Natural killer cell (primary cell): ENCODE measurements around the gene TCF7L2. TPM values are rescaled to one million over a fixed set of nuclear protein-coding genes. Genes with fewer than 3 reads are reported as not detected.

Experiments
- ATAC-seq, 3 donors: fragments of 150-1000 bp in 2 of 3; fragments of 200-7000 bp in 1 of 3; cut with Tn5 transposase; 1 replicate in 1 of 3; 2 replicates in 2 of 3; pipeline ENCODE4 v1.10.0; 2021; ENCODE audit warnings: mild to moderate bottlenecking in 2 of 3, moderate library complexity in 2 of 3
- DNase-seq, 2 donors: peaks; one replicate each; pipeline versions ENCODE4 v3.0.0 to v3.0.0-alpha.2; 2013 to 2021; ENCODE audit warnings: mixed read lengths in 1 of 2
- H3K27ac ChIP-seq: one replicate; pipeline ENCODE4 v1.5.1; 2013; ENCODE audit warnings: mild to moderate bottlenecking, low read length
- H3K27me3 ChIP-seq: one replicate; pipeline ENCODE4 v1.6.1; 2013; ENCODE audit warnings: low read length; ENCODE audit not compliant: control insufficient read depth, insufficient read depth
- H3K36me3 ChIP-seq: one replicate; pipeline ENCODE4 v1.6.1; 2013; ENCODE audit warnings: low read length; ENCODE audit not compliant: control insufficient read depth, insufficient read depth
- H3K4me1 ChIP-seq: one replicate; pipeline ENCODE4 v1.6.1; 2013; ENCODE audit warnings: low read length; ENCODE audit not compliant: control insufficient read depth, insufficient read depth
- H3K4me3 ChIP-seq: one replicate; pipeline ENCODE4 v1.5.1; 2013; ENCODE audit warnings: low read length
- H3K9me3 ChIP-seq: one replicate; pipeline ENCODE4 v1.6.1; 2013; ENCODE audit warnings: low read length; ENCODE audit not compliant: control insufficient read depth, insufficient read depth
- H3K27ac Mint-ChIP-seq, 2 donors: one replicate each; pipeline ENCODE4 v1.8.0; 2022; ENCODE audit warnings: mild to moderate bottlenecking in 2 of 2, mixed read lengths in 2 of 2, moderate library complexity in 1 of 2
- H3K27me3 Mint-ChIP-seq, 2 donors: one replicate each; pipeline ENCODE4 v1.8.0; 2022; ENCODE audit warnings: low read depth in 2 of 2, mixed read lengths in 2 of 2
- H3K36me3 Mint-ChIP-seq: one replicate; pipeline ENCODE4 v1.8.0; 2022; ENCODE audit warnings: mixed read lengths
- H3K4me1 Mint-ChIP-seq, 2 donors: one replicate each; pipeline ENCODE4 v1.8.0; 2022; ENCODE audit warnings: mixed read lengths in 2 of 2
- H3K4me3 Mint-ChIP-seq: one replicate; pipeline ENCODE4 v1.8.0; 2022; ENCODE audit warnings: mild to moderate bottlenecking, moderate library complexity, mixed read lengths
- H3K9me3 Mint-ChIP-seq, 2 donors: one replicate each; pipeline ENCODE4 v1.8.0; 2022; ENCODE audit warnings: mixed read lengths in 2 of 2
- CTCF ChIP-seq: fragments of 200-600 bp; IDR thresholded peaks from one replicate; pipeline ENCODE4 v1.8.0; 2022; ENCODE audit warnings: antibody characterized with exemption
- WGBS: methylation state at CpG from one replicate; pipeline ENCODE4 v1.1.7; 2013; ENCODE audit warnings: missing lambda C conversion rate; ENCODE audit not compliant: insufficient coverage; 5-methylcytosine and 5-hydroxymethylcytosine counted together
- intact Hi-C: fragments of 100-400 bp; cut with micrococcal nuclease; formaldehyde crosslinking; loops from one replicate; pipeline ENCODE4 v1.14.2; 2022
- total RNA-seq, 4 donors: library from RNA; stranded (reverse); fragments of 120-200 nt in 1 of 4; gene quantifications; one replicate each; pipeline versions ENCODE4 v1.2.3 to v1.2.4, GENCODE V29; 2013 to 2022

TCF7L2 gene
- total RNA-seq, 3 donors from 2014 or later (not counting 1 experiment from before 2014, with no cell fraction given), result 10.4 to 32.7 (median 15.3) TPM

DNA sequence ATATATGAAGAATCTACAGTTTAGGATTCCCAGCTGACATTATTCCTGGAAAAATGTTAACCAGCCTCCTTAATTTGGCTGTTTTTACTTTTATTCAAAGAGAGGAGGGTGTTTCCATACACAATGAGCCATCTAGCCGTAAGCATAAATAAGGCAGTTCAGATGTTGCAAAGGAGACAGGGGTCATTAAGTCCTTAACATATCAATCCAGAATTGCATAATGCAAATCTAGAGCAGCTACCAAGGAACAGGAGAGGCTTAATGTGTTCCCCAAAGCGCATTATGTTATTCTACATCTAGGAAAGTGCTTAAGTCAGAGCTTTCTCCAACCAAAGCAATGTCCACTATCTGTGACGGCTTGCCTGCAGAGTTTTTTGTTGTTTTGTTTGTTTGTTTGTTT is 32.4 kb upstream of the TCF7L2 start:
- no peak overlapping the region for H3K27ac Mint-ChIP-seq
- TF ChIP-seq CTCF, result no peak
- no peaks in the 10 kb centered on the region for H3K9me3 Mint-ChIP-seq
- WGBS, result 92% methylated on average over 2 of the region's 3 CpGs
- ATAC-seq (no peak), DNase-seq (no peak)
- no peaks in the 10 kb centered on the region for H3K27me3 ChIP-seq
- intact Hi-C loops, result no loop called here
- no peak overlapping the region for H3K27ac ChIP-seq
- H3K4me3 Mint-ChIP-seq, result no peak overlapping the region
- H3K36me3 Mint-ChIP-seq, result no peaks in the 10 kb centered on the region
- H3K4me3 ChIP-seq, result no peak overlapping the region
- H3K4me1 Mint-ChIP-seq, result no peaks in the 10 kb centered on the region
- H3K36me3 ChIP-seq, result no peaks in the 10 kb centered on the region
- no peaks in the 10 kb centered on the region for H3K9me3 ChIP-seq
- peaks cover 0 to 7% of the 10 kb centered on the region in 2 donors for H3K27me3 Mint-ChIP-seq
- no peaks in the 10 kb centered on the region for H3K4me1 ChIP-seq

- H3K9me3 Mint-ChIP-seq, result no peaks in the 10 kb centered on the region
- intact Hi-C loops, result no loop called here
These were observed 31.3 kb upstream of the TCF7L2 start for GRCh38 chr10:112918771-112919170.

DNA sequence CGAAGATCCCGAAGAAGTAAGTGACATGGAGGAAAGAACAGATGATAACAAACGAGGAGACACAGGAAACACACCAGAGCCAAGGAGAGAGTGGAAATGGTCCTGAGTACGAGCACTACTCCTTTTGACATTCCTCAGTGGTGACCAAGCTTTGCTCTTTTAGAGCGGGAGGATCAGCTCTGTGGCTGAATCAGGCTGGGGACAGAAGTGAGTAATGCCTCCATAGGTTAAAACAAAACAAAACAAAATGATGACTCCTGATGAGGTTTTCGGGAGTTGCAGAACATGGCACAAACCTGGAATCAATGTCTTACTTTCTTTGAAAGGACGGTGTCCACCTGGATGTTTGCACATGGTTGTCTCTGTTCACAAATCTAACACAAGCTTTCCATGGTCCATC is 30.3 kb upstream of the TCF7L2 start:
- Histone ChIP-seq H3K27ac (no peak overlapping the region), H3K27me3 (no peaks in the 10 kb centered on the region), H3K36me3 (no peaks in the 10 kb centered on the region), H3K4me1 (no peaks in the 10 kb centered on the region), H3K4me3 (no peak overlapping the region), H3K9me3 (no peaks in the 10 kb centered on the region)
- Mint-ChIP-seq H3K9me3 (no peaks in the 10 kb centered on the region), H3K27me3 (peaks cover 0 to 6% of the 10 kb centered on the region in 2 donors), H3K27ac (no peak overlapping the region), H3K4me1 (no peaks in the 10 kb centered on the region), H3K4me3 (no peak overlapping the region), H3K36me3 (no peaks in the 10 kb centered on the region)
- ATAC-seq (no peak), DNase-seq (no peak)
- intact Hi-C loops, result no loop called here
- TF ChIP-seq CTCF, result no peak
- 91% methylated on average over 7 of the region's 7 CpGs for WGBS

More at GRCh38 chr10:112918771-112919170, 31.3 kb upstream of the TCF7L2 start:
- no peaks in the 10 kb centered on the region for H3K9me3 ChIP-seq
- 0% methylated on average over 1 of the region's 1 CpG for WGBS
- no peak overlapping the region for H3K4me3 ChIP-seq
- TF ChIP-seq CTCF, result no peak
- Mint-ChIP-seq H3K36me3 (no peaks in the 10 kb centered on the region), H3K27me3 (peaks cover 0 to 8% of the 10 kb centered on the region in 2 donors), H3K27ac (no peak overlapping the region), H3K4me3 (no peak overlapping the region), H3K4me1 (no peaks in the 10 kb centered on the region)
- ATAC-seq, result no peak
- no peaks in the 10 kb centered on the region for H3K36me3 ChIP-seq
- H3K27ac ChIP-seq, result no peak overlapping the region
- no peaks in the 10 kb centered on the region for H3K27me3 ChIP-seq
- H3K4me1 ChIP-seq, result no peaks in the 10 kb centered on the region
- DNase-seq, result no peak

DNA sequence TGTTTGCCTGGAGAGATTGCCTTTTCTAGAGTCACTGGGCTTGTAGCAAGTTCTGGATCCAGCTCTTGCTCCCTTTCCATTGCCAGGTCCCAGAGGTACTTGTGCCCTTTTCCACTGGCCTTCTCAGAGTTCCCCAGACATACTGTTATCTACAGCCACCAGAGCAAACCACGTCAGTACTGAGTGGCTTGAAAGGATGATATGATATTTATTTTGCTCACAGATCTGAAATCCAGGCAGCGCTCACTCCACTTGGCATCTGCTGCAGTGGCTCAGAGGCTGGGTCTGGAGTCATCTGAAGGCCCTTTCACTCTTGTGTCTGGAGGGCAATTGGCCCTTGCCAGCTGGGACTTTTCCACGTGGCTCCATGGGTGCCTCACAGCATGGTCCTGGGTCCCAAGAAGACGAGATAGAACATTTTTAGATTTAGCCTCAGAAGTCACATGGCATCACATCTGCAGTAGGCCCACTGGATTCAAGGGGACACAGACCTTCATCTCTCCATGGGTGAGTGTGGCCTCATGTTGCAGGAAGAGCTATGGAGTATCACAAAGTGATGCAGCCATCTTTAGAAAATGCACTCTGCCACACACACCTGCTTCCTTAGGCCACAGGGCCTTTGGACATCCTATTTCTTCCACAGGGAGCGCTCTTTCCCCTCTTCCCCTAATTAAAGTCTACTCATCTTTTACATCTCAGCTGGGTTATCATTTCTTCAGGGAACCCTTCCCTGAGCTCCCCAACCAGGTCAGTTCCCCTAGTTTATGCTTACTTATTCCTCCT is 22.9 kb upstream of the TCF7L2 start:
- Mint-ChIP-seq H3K27ac (no peak overlapping the region), H3K27me3 (peaks cover 0 to 3% of the 10 kb centered on the region in 2 donors), H3K9me3 (no peaks in the 10 kb centered on the region), H3K4me1 (no peaks in the 10 kb centered on the region), H3K4me3 (no peak overlapping the region), H3K36me3 (no peaks in the 10 kb centered on the region)
- Histone ChIP-seq H3K27ac (no peak overlapping the region), H3K9me3 (no peaks in the 10 kb centered on the region), H3K4me3 (no peak overlapping the region), H3K4me1 (no peaks in the 10 kb centered on the region), H3K36me3 (no peaks in the 10 kb centered on the region), H3K27me3 (no peaks in the 10 kb centered on the region)
- DNase-seq (no peak), ATAC-seq (no peak)
- intact Hi-C loops, result no loop called here
- 89% methylated on average over 5 of the region's 5 CpGs for WGBS
- no peak for TF ChIP-seq CTCF
